ENCODE measurements around the gene SMURF1. TPM values are rescaled to one million over a fixed set of nuclear protein-coding genes. Genes with fewer than 3 reads are reported as not detected.
A peak's percentile ranks its signal among the peaks of the same experiment; 100 is the strongest.

Gene SMURF1
- total RNA-seq, 1 donor from 2014 or later, result 34.4 TPM

GRCh38 chr7:99141334-99141733 is 2.6 kb downstream of the SMURF1 start:
- Mint-ChIP-seq H3K4me3 (peak overlapping the region; percentile 82), H3K9me3 (no peaks in the 10 kb centered on the region), H3K4me1 (peaks cover 52% of the 10 kb centered on the region), H3K27ac (peak overlapping the region; percentile 99), H3K36me3 (no peaks in the 10 kb centered on the region), H3K27me3 (ENCODE audit: low read depth) (no peaks in the 10 kb centered on the region)
- TF ChIP-seq, protein P1, sequence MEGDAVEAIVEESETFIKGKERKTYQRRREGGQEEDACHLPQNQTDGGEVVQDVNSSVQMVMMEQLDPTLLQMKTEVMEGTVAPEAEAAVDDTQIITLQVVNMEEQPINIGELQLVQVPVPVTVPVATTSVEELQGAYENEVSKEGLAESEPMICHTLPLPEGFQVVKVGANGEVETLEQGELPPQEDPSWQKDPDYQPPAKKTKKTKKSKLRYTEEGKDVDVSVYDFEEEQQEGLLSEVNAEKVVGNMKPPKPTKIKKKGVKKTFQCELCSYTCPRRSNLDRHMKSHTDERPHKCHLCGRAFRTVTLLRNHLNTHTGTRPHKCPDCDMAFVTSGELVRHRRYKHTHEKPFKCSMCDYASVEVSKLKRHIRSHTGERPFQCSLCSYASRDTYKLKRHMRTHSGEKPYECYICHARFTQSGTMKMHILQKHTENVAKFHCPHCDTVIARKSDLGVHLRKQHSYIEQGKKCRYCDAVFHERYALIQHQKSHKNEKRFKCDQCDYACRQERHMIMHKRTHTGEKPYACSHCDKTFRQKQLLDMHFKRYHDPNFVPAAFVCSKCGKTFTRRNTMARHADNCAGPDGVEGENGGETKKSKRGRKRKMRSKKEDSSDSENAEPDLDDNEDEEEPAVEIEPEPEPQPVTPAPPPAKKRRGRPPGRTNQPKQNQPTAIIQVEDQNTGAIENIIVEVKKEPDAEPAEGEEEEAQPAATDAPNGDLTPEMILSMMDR (IDR thresholded peaks at IDR 0.05; ENCODE audit: unreplicated experiment), result no peak
- DNase-seq (ENCODE audit: low spot score in 2 of 2, unreplicated experiment in 2 of 2), result no peak

GRCh38 chr7:99140813-99141212 is 3.1 kb downstream of the SMURF1 start:
- H3K4me1 Mint-ChIP-seq, result peaks cover 52% of the 10 kb centered on the region
- TF ChIP-seq, protein P1 (IDR thresholded peaks at IDR 0.05; ENCODE audit: unreplicated experiment), result no peak
- no peak for DNase-seq (ENCODE audit: low spot score in 2 of 2, unreplicated experiment in 2 of 2)
- no peaks in the 10 kb centered on the region for H3K9me3 Mint-ChIP-seq
- no peaks in the 10 kb centered on the region for H3K36me3 Mint-ChIP-seq
- peak overlapping the region; percentile 99 for H3K27ac Mint-ChIP-seq
- peak overlapping the region; percentile 82 for H3K4me3 Mint-ChIP-seq
- H3K27me3 Mint-ChIP-seq (ENCODE audit: low read depth), result no peaks in the 10 kb centered on the region

GRCh38 chr7:99139036-99139435 is 4.9 kb downstream of the SMURF1 start:
- Mint-ChIP-seq H3K27me3 (ENCODE audit: low read depth) (no peaks in the 10 kb centered on the region), H3K4me3 (no peak overlapping the region), H3K4me1 (peaks cover 57% of the 10 kb centered on the region), H3K9me3 (no peaks in the 10 kb centered on the region), H3K36me3 (no peaks in the 10 kb centered on the region), H3K27ac (peak overlapping the region; percentile 98)
- TF ChIP-seq, protein P1 (IDR thresholded peaks at IDR 0.05; ENCODE audit: unreplicated experiment), result no peak
- DNase-seq (ENCODE audit: low spot score in 2 of 2, unreplicated experiment in 2 of 2), result no peak

DNA sequence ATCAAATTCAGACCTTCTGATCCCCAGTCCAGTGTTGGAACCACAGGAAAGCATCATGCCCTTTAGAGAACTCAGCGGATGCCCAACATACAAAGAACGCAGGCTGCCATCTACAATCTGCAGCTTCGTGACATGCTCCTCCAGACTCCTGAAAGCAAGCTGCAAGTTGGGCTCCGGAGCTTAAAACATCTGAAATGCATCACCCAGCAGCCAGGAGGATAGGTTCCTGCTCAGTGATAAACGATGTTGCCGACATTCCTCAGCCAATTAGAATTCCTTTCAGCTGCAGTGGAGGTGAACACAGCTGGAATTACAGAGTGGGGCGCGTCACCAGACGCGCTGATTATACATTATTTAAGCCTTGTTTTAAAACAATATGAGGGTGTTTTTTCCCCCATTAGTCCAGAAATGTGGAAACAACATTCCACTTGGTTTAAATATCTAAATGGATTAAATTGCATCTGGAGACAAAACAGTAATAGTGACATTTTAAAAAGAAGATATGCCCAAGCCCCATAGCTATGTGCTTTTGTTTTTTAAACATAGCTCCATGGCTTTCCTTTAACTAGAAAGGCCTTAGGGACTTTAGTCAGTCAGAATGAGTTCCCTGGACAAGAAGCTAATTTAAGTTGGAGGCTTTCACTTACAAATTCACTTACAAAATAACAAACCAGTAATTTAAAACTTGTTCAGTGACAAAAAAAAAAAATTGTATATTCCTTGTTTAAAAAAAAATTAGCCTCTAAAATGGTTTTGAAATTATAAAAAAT is 6.3 kb downstream of the SMURF1 start:
- TF ChIP-seq, protein P1 (IDR thresholded peaks at IDR 0.05; ENCODE audit: unreplicated experiment), result no peak
- H3K9me3 Mint-ChIP-seq, result no peaks in the 10 kb centered on the region
- DNase-seq (ENCODE audit: low spot score in 2 of 2, unreplicated experiment in 2 of 2), result peak in 1 of 2 experiments; percentile 58
- no peaks in the 10 kb centered on the region for H3K36me3 Mint-ChIP-seq
- no peaks in the 10 kb centered on the region for H3K27me3 Mint-ChIP-seq (ENCODE audit: low read depth)
- H3K27ac Mint-ChIP-seq, result peak overlapping the region; percentile 98
- H3K4me1 Mint-ChIP-seq, result peaks cover 62% of the 10 kb centered on the region
- peak overlapping the region; percentile 63 for H3K4me3 Mint-ChIP-seq

GRCh38 chr7:99135938-99136337 is 8.0 kb downstream of the SMURF1 start:
- TF ChIP-seq, protein P1 (IDR thresholded peaks at IDR 0.05; ENCODE audit: unreplicated experiment), result no peak
- Mint-ChIP-seq H3K27me3 (ENCODE audit: low read depth) (no peaks in the 10 kb centered on the region), H3K4me1 (peaks cover 54% of the 10 kb centered on the region)

More at GRCh38 chr7:99135938-99136337, 8.0 kb downstream of the SMURF1 start:
- Mint-ChIP-seq H3K4me3 (no peak overlapping the region), H3K27ac (peak overlapping the region; percentile 74), H3K36me3 (no peaks in the 10 kb centered on the region), H3K9me3 (no peaks in the 10 kb centered on the region)
- DNase-seq (ENCODE audit: low spot score in 2 of 2, unreplicated experiment in 2 of 2), result no peak
